ENCODE results near the gene CCNQ. TPM values are rescaled to one million over a fixed set of nuclear protein-coding genes. Genes with fewer than 3 reads are reported as not detected.

CCNQ gene
- polyA plus RNA-seq, 4 donors = 13.5 to 20.7 (median 17.9) TPM

GRCh38 chrX:153578200-153578835, 20.6 kb downstream of the CCNQ start:
- DNase-seq (ENCODE audit: low read depth in 4 of 4, low spot score in 3 of 4) = no peak

GRCh38 chrX:153576961-153577360, 22.0 kb downstream of the CCNQ start:
- no peak for DNase-seq (ENCODE audit: low read depth in 4 of 4, low spot score in 3 of 4)

DNA sequence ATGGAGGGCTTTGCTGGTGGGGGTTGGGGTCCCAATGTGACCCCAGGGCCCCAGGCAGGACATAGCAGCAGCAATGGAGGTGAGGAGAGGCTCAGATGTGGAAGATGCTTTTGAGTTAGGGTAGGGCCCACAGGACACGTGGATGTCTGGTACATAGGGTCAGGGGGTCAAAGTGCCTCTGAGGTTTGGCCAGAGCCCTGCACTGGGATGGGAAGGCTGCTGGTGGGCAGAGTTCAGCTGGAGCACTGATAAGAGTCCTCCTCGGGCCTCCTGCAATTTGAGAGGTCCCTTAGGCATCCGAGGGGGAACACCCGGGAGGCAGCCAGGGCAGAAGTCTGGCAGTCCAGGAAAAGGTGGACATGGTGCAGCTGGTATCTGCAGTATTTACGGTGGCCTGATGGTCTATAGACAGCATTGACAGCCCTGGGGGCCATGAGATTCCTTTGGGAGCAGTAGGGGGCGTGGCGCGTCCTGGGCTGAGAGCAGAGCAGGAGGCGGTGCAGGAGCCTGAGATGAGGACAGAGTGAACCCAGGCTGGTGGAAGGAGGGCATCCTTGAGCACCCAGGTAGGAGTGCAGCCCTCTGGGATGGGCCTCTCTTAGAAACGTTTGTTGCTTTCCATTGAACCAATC, 22.6 kb downstream of the CCNQ start:
- no peak for DNase-seq (ENCODE audit: low read depth in 4 of 4, low spot score in 3 of 4)

GRCh38 chrX:153573984-153574383, 25.0 kb downstream of the CCNQ start:
- DNase-seq (ENCODE audit: low read depth in 4 of 4, low spot score in 3 of 4) = no peak

GRCh38 chrX:153572601-153573000, 26.3 kb downstream of the CCNQ start:
- no peak for DNase-seq (ENCODE audit: low read depth in 4 of 4, low spot score in 3 of 4)

DNA sequence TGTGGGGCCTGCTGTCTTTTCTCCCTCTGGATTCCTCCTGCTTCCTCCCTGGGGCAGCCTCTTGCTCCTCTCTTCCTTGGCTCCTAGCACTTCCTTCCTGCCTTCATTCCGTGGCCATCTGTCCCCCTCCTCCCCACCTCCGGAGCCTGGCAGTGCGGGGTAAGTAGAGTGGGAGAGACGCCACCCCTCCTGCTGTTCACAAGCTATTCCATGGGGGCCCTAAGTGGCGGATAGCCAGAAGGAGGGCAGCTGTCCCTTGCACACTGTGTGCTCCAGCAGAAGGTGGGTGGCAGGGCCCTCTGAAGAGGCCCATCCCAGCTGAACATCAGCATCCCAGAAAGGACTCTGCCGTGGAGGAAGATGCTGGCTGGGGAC, 27.4 kb downstream of the CCNQ start:
- DNase-seq (ENCODE audit: low read depth in 4 of 4, low spot score in 3 of 4) = no peak

DNA sequence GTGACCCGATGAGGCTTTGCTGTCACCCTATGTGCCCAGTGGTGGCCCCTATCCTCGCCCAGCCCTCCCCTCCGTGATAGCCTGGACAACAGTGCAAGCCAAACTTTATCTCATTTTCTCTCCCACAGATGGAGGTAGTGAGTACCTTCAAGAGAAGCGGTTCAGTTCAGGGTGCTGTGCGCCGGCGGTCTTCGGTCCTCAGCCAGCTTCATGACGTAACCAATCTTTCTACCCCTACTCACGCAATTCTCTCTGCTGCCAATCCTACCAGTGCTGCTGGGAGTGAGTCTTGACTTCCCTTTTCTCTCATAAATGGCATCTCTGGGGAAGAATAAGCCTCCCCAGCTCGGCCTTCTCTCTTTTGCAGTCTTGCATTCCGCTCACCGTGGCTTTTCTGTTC, 29.5 kb downstream of the CCNQ start:
- DNase-seq (ENCODE audit: low read depth in 4 of 4, low spot score in 3 of 4) = no peak

GRCh38 chrX:153568451-153569011, 30.4 kb downstream of the CCNQ start:
- DNase-seq (ENCODE audit: low read depth in 4 of 4, low spot score in 3 of 4) = no peak

DNA sequence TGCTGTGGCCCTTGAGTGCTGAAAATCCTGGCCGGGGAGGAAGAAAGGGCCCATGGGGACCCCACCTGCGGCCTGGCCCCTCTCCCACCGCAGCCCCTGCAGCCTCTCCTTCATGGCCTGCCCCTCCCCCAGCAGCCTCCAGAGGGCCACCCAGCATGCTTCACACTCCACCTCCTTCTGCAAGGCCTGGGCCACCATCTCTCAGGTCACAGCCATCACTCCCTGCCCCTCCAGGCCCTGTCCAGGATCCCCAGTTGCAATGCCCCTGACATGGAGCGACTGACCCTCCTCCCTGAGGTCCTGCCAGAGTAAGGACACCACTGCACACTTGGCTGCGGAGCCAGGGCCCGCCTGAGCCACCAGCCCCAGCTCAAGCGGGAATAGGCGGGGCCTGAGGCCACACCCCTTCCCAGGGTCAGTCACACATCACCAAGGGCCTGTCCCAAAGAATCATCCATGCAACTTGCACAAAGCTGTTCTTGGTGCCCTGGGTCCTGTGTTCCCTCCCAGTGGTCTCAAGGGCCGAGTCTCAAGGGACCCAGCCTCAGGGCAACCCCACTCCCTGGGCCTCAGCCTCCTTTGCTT, 32.9 kb downstream of the CCNQ start:
- DNase-seq (ENCODE audit: low read depth in 4 of 4, low spot score in 3 of 4) = no peak

DNA sequence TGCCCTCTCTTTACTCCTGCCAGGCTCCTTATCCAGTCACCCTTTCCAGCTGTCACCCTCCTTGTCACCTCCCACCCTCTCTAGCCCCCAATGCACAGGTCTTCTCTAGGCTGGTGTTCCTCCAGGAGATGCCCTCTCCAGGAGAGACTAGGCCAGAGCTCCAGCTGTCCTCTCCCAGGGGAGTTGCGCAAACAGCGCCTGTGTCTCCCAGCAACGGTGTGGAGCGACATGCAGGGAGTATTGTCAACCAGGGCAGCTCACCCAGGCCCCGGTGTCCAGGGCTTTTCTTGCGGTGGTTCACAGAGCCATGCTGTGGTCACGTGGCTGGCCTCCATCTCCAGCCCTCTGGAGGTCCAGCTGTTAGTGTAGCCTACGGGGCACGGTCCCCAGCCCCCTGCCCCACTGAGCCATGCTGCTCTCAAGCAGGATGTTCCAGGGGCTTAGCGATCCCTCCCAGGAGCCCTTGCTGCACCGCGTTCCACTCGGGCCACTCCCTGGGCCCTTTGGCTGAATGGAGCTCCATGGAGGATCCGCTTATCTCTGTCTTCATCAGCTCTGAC, 34.8 kb downstream of the CCNQ start:
- DNase-seq (ENCODE audit: low read depth in 4 of 4, low spot score in 3 of 4) = no peak

- no peak for DNase-seq (ENCODE audit: low read depth in 4 of 4, low spot score in 3 of 4)
These were observed 36.4 kb downstream of the CCNQ start for GRCh38 chrX:153562546-153562945.

GRCh38 chrX:153561337-153561736, 37.6 kb downstream of the CCNQ start:
- DNase-seq (ENCODE audit: low read depth in 4 of 4, low spot score in 3 of 4) = no peak

DNA sequence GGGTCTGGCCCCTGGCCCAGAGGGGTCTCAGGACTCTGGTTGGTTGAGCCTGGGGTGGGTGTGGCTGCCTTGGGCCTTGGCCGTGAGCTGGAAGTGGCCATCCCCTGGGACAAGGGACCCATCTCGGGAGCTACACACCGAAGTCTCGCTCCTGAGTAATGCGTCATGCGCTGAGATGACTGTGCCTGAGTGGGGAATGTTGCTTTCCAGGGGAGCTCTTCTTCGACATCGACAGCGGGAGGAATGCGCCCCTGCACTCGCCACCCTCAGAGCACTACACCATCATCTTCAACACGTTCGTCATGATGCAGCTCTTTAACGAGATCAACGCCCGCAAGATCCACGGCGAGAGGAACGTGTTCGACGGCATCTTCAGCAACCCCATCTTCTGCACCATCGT, 38.5 kb downstream of the CCNQ start:
- no peak for DNase-seq (ENCODE audit: low read depth in 4 of 4, low spot score in 3 of 4)

DNA sequence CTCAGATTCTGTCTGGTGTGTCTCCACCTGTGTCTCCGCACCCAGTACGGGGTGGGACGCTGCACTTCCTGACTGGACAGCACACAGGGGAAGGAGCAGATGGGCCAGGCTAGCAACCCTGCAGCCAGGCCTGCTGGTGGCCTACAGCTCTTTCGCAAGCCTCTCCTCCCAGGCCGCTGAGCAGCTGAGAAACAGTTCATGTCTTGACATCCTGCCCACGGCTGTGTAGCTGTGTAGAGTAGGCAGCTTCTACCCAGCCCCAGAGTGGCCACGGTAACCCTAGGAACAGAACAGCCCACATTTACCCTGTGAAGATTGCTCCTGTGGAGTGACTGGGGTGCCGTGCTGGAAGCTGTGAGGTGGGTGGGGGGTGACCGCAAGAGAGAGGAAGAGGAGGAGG, 38.9 kb downstream of the CCNQ start:
- no peak for DNase-seq (ENCODE audit: low read depth in 4 of 4, low spot score in 3 of 4)

DNA sequence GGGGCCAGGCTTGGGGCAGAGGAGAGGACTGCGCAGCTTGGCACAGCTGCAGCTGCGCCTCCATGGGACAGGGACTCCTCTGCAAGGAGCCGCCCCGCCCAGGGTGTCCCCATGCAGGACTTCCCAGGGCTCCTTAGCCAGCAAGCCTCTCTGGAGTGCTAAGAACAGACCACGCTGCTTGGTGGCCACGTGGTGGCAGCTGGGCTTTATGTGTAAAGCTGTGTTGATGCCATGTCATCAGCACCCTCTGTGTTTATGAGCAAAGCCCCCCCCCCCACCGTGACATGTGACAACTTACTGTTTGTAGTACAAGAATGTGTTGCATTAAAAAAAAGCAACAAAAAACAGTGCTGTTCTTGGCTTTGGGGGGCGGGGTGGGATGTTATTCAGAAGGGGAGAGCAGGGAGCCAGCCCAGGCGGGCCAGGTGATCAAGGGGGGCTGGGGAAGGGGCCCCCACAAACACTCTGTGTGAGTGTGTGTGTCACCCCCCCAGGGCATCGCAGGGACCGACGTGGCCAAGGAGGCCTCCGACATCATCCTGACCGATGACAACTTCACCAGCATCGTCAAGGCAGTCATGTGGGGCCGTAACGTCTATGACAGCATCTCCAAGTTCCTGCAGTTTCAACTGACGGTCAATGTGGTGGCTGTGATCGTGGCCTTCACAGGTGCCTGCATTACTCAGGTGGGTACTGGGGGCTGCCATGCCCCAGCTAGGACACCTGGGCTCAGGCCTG, 41.2 kb downstream of the CCNQ start:
- DNase-seq (ENCODE audit: low read depth in 4 of 4, low spot score in 3 of 4) = no peak

GRCh38 chrX:153556767-153557166, 42.2 kb downstream of the CCNQ start:
- DNase-seq (ENCODE audit: low read depth in 4 of 4, low spot score in 3 of 4) = no peak

DNA sequence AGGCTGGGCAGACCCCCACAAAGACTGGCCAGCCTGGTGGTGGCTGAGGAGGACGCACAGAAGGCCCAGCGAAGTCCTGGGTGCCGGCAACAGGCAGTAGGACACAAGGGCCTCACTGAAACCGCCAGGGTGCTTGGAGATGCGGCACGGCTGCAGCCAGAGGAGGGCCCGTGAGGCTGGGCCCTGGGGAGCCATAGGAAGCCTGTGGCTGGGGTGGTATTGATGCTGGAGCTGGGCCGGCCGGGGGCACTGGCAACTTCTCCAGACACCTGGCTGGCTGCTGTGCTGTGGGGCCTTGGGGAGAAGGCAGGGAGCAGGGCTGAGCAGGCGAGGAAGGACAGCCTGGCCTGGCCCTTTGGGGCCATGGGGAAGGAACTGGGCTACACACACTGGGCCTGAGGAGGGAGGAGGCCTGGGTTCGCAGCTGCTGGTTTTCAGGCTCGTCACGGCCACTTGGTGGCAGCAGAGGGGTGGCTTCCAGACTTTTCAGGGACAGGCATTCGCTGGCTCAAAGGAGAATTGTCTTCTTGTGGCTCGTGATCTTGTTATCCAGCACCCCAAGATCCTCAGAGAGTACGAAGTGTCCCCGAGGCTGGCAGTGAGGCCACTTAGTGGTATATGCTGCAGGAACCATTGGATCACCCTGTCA, 44.3 kb downstream of the CCNQ start:
- DNase-seq (ENCODE audit: low read depth in 4 of 4, low spot score in 3 of 4) = peak in 2 of 4 donors; percentile 18 to 33

DNA sequence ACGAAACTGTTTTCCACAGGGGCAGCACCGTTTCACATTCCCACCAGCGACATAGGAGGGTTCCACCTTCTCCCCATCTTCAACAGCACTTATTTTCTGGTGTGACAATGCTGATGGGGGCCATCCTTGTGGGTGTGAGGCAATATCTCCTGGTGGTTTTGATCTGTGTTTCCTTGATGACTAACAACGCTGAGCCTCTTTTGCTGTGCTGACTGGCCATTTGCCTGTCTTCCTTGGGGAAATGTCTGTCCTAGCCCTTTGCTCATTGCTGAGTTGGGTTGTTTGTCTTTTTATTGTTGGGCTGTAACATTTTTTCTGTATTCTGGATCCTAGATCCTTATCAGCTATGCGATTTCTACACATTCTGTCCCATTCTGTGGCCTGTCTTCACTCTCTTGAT, 47.8 kb downstream of the CCNQ start:
- DNase-seq (ENCODE audit: low read depth in 4 of 4, low spot score in 3 of 4) = no peak

- DNase-seq (ENCODE audit: low read depth in 4 of 4, low spot score in 3 of 4) = no peak
These were observed 49.1 kb downstream of the CCNQ start for GRCh38 chrX:153549807-153550206.

GRCh38 chrX:153549231-153549630, 49.7 kb downstream of the CCNQ start:
- no peak for DNase-seq (ENCODE audit: low read depth in 4 of 4, low spot score in 3 of 4)

DNA sequence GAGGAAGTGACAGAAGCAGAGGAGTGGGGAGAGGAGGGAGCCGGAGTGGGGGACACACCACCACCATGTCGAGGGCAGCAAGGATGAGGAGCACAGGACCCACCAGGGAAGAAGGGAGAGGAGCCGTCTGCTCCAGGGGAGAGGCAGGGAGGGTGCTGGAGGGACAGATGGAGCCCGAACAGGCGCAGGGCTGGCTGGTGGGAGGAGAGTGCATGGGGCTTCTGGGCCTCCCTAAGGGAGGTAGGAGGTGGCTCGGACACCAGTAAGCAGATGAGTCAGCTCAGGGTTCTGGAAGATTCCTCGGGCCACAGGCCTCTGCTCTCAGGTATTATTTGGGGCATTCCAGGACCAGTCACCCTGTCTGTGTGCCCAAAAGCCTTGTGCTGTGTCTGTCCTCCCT, 51.7 kb downstream of the CCNQ start:
- no peak for DNase-seq (ENCODE audit: low read depth in 4 of 4, low spot score in 3 of 4)

All from left renal pelvis (tissue), 4 donors.